GM21390 (cell line): ENCODE data around the gene CTNNA2.
"Not testable (repeated sequence)": the region's sequence is repeated elsewhere in the genome, so short reads cannot be mapped to it uniquely, and the experiment has no call there.

Experiments
- ATAC-seq: cut with Tn5 transposase; IDR thresholded peaks from one replicate; pipeline ENCODE4 v1.9.1; 2021; ENCODE audit not compliant: unreplicated experiment

Gene CTNNA2

DNA sequence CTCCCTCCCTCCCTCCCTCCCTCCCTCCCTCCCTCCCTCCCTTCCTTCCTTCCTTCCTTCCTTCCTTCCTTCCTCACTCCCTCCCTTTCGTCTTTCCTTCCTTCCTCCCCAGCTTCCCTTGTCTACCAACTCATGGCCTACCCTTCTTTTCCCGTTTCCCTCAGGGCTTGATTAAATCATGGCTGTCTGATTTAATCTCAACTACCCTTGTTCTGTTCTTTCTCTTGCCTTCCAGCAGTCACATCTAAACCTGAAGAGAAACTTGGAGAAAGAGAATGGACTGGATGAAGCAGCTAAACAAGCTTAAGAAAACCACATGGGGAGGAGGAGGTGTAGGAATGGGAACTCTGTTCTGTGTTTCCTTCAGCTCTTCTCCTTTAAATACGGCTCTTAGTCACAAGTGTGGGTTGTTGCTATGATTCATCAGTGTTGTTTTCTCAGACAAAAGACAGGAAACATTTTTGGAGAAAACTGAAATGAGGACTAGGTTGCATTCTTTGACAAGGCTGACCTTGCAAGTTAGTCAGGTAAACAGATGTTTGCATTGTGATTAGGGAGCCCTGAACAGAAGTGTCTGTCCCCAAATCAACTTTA is 613.8 kb downstream of the CTNNA2 start:
- ATAC-seq, result no peak

DNA sequence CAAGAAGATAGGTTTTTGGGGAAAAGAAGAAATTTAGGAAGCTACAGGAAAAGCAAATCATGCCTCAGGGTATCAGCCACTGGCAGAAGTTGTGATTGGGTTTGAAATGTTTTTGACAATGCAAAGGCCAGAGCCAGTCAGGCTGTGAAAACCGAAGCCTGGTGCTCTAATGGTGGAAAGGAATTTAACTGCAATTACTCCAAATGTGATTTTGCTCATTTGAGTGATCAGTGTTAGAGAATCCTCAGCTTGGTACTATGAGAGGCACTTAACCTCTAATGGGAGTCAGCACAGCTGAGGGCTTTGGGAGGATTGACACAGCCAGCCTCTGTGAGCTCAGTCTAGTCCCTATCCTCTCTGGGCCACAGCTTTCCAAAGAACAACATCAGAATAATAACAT is 615.2 kb downstream of the CTNNA2 start:
- ATAC-seq, result no peak

DNA sequence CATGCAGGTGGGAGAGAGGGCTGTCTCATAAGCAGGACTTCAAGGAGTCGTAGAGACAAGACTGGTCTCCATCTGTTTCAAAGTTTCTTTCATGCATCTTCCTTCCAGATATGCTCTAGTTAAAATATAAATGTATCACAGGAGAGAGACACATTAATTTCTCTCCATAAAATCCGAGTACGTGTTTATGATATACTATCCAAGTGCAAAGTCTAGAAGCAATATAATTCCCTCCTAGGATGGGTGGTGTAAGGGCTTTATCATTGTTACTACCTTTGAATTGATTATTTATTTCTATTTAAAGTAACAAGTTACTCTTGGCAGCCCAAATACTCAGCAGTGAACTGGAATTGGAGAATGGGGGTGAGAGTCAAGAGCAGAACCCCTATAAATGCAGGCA is 619.4 kb downstream of the CTNNA2 start:
- no peak for ATAC-seq

GRCh38 chr2:80135001-80135400 is 622.1 kb downstream of the CTNNA2 start:
- no peak for ATAC-seq

GRCh38 chr2:80136338-80136737 is 623.5 kb downstream of the CTNNA2 start:
- ATAC-seq, result no peak

DNA sequence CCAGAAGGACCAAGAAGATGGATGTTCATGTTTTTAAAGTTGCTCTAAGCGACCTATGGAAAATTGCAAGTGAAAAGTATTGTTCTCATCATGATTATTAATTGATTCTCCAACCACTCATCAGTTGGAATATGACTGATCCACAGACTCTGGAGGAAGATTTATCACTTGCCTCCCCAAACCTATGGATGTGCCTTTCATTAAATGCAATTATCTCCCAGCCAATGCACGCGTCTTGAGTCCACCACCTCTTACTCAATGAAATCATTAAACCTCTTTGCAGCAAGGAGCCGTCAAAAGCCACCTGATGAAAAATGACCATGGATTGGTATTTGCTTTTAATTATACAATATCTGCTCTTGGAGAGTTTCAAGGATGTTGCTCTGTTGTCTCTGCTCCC is 626.1 kb downstream of the CTNNA2 start:
- ATAC-seq, result no peak

DNA sequence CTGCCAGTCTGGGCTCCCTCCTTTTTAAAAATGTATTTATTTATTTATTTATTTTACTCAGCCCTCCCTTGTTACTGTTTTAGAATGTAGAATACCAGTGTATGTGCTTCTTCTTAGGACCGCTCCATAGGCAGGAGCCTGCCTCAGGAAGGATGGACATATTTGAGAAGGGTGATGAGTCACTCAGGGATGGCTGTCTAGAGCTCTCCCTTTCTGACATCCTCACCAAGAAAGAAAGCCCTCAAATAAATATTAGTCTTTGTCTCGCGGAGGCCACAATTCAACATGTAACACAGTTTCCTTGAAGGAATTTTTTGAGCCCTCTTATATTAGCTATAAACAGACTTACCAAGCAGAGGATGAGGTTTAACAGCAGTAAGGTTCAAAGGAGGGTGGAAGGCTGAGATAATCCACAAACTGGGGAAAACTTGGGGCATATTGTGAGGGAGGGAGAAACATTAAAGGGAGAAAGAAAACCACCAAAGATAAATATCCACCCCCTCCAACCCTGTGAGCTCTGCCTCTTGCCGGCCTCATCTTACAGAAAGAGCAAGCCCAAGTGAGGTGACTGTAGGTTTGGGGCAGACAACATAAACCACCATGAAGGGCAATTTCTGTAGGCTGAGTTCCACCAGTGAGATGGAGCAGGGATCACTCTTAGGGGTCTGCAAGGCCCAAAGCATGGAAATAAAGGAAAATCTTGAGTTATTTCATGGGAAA is 628.3 kb downstream of the CTNNA2 start:
- ATAC-seq, result no peak

- ATAC-seq, result no peak
These were observed 632.6 kb downstream of the CTNNA2 start for GRCh38 chr2:80145499-80145898.

GRCh38 chr2:80146757-80147156 is 633.9 kb downstream of the CTNNA2 start:
- ATAC-seq, result not testable (repeated sequence)

- ATAC-seq, result no peak
These were observed 634.8 kb downstream of the CTNNA2 start for GRCh38 chr2:80147690-80148089.

DNA sequence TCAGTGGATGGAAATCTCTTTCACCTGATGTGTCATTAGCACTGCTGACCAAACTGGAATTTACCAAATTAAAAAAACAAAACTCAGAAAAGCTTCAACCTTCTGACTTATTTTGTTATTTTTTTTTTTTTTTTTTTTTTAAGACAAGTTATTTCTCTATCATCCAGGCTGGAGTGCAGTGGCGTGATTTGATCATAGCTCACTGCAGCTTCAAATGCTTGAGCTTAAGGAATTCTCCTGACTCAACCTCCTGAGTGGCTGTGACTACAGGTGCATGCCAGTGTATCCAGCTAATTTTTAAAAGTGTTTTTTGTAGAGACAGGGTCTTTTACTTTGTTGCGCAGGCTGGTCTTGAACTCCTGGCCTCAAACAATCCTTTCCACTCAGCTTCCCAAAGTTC is 636.1 kb downstream of the CTNNA2 start:
- ATAC-seq, result no peak

GRCh38 chr2:80149991-80150390 is 637.1 kb downstream of the CTNNA2 start:
- no peak for ATAC-seq

GRCh38 chr2:80151248-80151647 is 638.4 kb downstream of the CTNNA2 start:
- ATAC-seq, result no peak

GRCh38 chr2:80151651-80152050 is 638.8 kb downstream of the CTNNA2 start:
- no peak for ATAC-seq

GRCh38 chr2:80153151-80153550 is 640.3 kb downstream of the CTNNA2 start:
- no peak for ATAC-seq

DNA sequence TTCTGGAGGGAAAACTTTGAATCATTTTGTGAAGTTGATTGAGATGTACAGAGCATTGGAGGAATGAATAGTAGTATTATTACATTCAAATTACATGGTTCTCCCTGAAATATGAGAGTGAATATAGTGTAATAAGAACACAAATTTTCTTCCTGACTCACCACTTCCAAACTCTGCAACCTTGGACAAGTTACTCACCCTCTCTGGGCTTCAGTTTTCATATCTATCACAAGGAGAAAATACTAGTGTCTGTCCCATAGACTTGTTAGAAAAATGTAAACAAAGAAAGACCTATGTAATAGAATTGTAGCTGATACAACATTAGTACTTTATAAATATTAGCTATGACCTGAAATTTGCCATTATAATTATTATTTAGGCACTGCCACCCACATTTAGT is 640.9 kb downstream of the CTNNA2 start:
- no peak for ATAC-seq

- ATAC-seq, result no peak
These were observed 641.5 kb downstream of the CTNNA2 start for GRCh38 chr2:80154231-80154915.

- no peak for ATAC-seq
These were observed 651.5 kb downstream of the CTNNA2 start for GRCh38 chr2:80164375-80164774.

DNA sequence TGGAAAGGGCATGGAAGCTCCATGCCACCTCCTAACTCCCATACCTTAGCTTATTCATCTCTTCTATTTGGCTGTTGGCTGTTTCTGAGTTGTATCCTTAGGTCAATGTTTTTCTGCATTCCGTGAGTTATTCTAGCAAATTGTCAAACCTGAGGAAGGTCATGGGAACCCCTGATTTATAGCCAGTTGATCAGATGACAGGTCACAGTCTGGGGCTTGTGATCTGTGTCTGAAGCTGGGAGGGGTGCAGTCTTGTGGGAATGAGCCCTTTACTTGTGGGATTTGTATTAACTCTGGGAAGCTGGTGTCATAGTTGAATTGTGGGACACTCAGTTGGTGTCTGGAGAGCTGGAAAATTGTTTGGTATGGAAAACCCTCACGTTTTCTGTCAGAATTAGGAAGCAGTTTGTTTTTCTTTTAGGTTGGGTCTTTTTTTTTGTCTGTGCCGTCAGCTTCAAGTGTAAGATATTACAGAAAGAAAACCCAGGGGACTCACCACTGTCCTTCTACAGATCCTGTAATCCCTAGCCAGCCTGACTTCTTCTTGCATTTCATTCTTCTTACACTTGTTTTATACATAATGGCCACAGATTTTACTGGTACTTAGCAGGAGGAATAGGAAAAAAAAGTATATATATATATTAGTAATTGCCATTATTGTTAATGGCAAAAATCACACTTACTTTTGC is 653.8 kb downstream of the CTNNA2 start:
- no peak for ATAC-seq

- ATAC-seq, result no peak
These were observed 654.5 kb downstream of the CTNNA2 start for GRCh38 chr2:80167284-80167808.

GRCh38 chr2:80168037-80168436 is 655.2 kb downstream of the CTNNA2 start:
- ATAC-seq, result no peak
